DOHH2 (cell line): ENCODE data around the gene BRIX1.

ENCODE experiments used
- H3F3A ChIP-seq: fragments of 200-600 bp; sonication (generic), shearing (Covaris generic); 2 replicates; pipeline ENCODE4 v1.6.0; 2016; ENCODE audit warnings: antibody characterized with exemption, mild to moderate bottlenecking; ENCODE audit not compliant: control insufficient read depth, insufficient read depth
- H3K27ac ChIP-seq: fragments of 200-600 bp; sonication (generic); 2 replicates; pipeline ENCODE4 v1.5.1; 2014; ENCODE audit warnings: low read depth, mild to moderate bottlenecking, low read length, moderate library complexity
- H3K27me3 ChIP-seq: fragments of 200-600 bp; sonication (generic); 2 replicates; pipeline ENCODE4 v1.6.1; 2014; ENCODE audit warnings: mild to moderate bottlenecking, low read length, mixed read lengths; ENCODE audit not compliant: control insufficient read depth
- H3K36me3 ChIP-seq: fragments of 200-600 bp; sonication (generic); 2 replicates; pipeline ENCODE4 v1.6.1; 2014; ENCODE audit warnings: mild to moderate bottlenecking, low read length, moderate library complexity, mixed read lengths; ENCODE audit not compliant: control insufficient read depth
- H3K4me1 ChIP-seq: fragments of 200-600 bp; sonication (generic); 2 replicates; pipeline ENCODE4 v1.6.1; 2014; ENCODE audit warnings: mild to moderate bottlenecking, low read length, mixed read lengths; ENCODE audit not compliant: control insufficient read depth
- H3K4me2 ChIP-seq: fragments of 200-600 bp; sonication (generic); 2 replicates; pipeline ENCODE4 v1.6.0; 2014; ENCODE audit warnings: mild to moderate bottlenecking, low read length, moderate library complexity
- H3K4me3 ChIP-seq: fragments of 200-600 bp; sonication (generic); 2 replicates; pipeline ENCODE4 v1.5.1; 2014; ENCODE audit warnings: mild to moderate bottlenecking, low read length, mixed read lengths
- H3K79me2 ChIP-seq: fragments of 200-600 bp; sonication (generic); 2 replicates; pipeline ENCODE4 v1.6.1; 2014; ENCODE audit warnings: mild to moderate bottlenecking, low read length, mixed read lengths; ENCODE audit not compliant: control insufficient read depth
- H3K9me2 ChIP-seq: fragments of 200-600 bp; sonication (generic); replicated peaks from 2 replicates; pipeline ENCODE4 v1.6.1; 2014; ENCODE audit warnings: mild to moderate bottlenecking, low read length, mixed read lengths; ENCODE audit not compliant: control insufficient read depth
- H3K9me3 ChIP-seq: fragments of 200-600 bp; sonication (generic); 2 replicates; pipeline ENCODE4 v1.6.1; 2014; ENCODE audit warnings: antibody characterized with exemption, low read length, mixed read lengths; ENCODE audit not compliant: control insufficient read depth, insufficient read depth
- H4K20me1 ChIP-seq: fragments of 200-600 bp; sonication (generic); 2 replicates; pipeline ENCODE4 v1.6.0; 2014; ENCODE audit warnings: low read depth, mild to moderate bottlenecking, antibody characterized with exemption, low read length, moderate library complexity; ENCODE audit not compliant: control insufficient read depth, insufficient read depth
- EZH2phosphoT487 ChIP-seq: fragments of 200-600 bp; sonication (generic); IDR thresholded peaks from 2 replicates; pipeline ENCODE4 v1.6.1; 2017; ENCODE audit warnings: borderline replicate concordance, mild to moderate bottlenecking, antibody characterized with exemption, low read length, moderate library complexity, mixed read lengths
- TF ChIP-seq, protein P1 (sequence below): fragments of 200-600 bp; sonication (generic); IDR thresholded peaks from one replicate; pipeline ENCODE4 v1.5.1; 2014; ENCODE audit warnings: antibody characterized with exemption, mild to moderate bottlenecking, low read depth, low read length; ENCODE audit not compliant: poor library complexity, severe bottlenecking

BRIX1 gene

DNA sequence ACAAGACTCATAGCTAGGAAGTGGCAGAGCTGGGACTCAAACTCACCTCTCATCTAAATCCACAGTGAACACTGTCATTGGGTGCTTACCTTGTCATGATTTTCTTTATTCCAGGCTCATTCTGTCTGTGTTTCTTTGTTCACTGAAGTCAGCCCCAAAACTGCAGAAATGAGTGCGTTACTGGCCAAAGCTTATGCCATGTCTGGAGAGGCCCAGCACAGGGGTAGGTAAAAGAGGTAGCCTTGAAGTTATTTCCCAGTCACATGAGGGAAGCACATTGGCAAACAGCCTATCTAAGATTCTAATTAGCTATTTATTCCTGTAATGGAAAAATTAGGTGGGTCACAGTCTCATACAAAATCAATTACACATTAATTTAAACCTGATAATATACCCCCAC is 46.7 kb upstream of the BRIX1 start:
- TF ChIP-seq EZH2phosphoT487: no peak
- TF ChIP-seq, protein P1, sequence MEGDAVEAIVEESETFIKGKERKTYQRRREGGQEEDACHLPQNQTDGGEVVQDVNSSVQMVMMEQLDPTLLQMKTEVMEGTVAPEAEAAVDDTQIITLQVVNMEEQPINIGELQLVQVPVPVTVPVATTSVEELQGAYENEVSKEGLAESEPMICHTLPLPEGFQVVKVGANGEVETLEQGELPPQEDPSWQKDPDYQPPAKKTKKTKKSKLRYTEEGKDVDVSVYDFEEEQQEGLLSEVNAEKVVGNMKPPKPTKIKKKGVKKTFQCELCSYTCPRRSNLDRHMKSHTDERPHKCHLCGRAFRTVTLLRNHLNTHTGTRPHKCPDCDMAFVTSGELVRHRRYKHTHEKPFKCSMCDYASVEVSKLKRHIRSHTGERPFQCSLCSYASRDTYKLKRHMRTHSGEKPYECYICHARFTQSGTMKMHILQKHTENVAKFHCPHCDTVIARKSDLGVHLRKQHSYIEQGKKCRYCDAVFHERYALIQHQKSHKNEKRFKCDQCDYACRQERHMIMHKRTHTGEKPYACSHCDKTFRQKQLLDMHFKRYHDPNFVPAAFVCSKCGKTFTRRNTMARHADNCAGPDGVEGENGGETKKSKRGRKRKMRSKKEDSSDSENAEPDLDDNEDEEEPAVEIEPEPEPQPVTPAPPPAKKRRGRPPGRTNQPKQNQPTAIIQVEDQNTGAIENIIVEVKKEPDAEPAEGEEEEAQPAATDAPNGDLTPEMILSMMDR: no peak
- Histone ChIP-seq H3K4me2 (no peak overlapping the region), H3K4me3 (no peak overlapping the region), H3K27ac (no peak overlapping the region), H3K27me3 (no peaks in the 10 kb centered on the region; the same call in 1 of the 2 replicates), H3K9me2 (no peaks in the 10 kb centered on the region), H3K9me3 (no peaks in the 10 kb centered on the region), H3K79me2 (no peaks in the 10 kb centered on the region), H3K36me3 (no peaks in the 10 kb centered on the region), H3K4me1 (no peaks in the 10 kb centered on the region), H4K20me1 (no peaks in the 10 kb centered on the region), H3F3A (no peaks in the 10 kb centered on the region)

DNA sequence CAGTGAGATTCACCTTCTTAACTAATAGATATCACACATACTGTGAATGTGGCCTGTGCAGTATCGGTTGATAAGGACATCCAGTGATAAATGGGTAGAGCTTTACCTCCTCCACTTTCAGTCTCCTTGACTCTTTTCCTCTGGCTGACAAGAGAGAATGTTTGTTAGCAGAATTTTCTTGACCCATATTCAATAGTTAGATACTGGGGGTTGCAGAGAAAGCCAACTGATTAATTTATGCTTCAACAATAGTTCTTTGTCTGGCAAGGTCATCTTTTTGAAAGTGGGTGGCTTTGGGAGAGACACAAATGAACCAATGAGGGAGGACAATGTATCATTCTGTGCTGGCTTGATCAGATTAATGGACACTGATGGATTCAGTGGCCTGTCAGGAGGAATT is 46.3 kb upstream of the BRIX1 start:
- no peaks in the 10 kb centered on the region for H4K20me1 ChIP-seq
- TF ChIP-seq, protein P1: no peak
- no peak for TF ChIP-seq EZH2phosphoT487
- no peak overlapping the region for H3K4me3 ChIP-seq
- no peaks in the 10 kb centered on the region for H3F3A ChIP-seq
- H3K27me3 ChIP-seq: no peaks in the 10 kb centered on the region; the same call in 1 of the 2 replicates
- no peak overlapping the region for H3K4me2 ChIP-seq
- no peaks in the 10 kb centered on the region for H3K9me3 ChIP-seq
- H3K79me2 ChIP-seq: no peaks in the 10 kb centered on the region
- no peaks in the 10 kb centered on the region for H3K4me1 ChIP-seq
- no peak overlapping the region for H3K27ac ChIP-seq
- H3K9me2 ChIP-seq: no peaks in the 10 kb centered on the region
- no peaks in the 10 kb centered on the region for H3K36me3 ChIP-seq

DNA sequence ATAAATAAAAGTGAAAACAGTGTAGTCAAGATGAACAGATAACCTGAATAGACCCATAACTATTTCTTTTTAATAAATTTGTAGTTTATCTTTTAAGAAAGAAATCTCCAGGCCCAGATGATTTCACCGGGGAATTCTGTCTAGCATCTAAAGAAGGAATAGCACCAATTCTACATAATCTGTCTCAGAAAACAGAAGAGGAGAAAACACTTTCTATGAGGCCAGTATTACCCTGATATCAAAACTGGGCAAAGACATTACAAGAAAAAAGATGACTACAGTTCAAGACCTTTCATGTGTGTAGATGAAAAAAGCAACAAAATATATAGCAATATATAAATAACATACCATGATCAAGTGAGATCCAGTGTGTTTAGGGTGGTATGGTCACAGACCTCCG is 45.1 kb upstream of the BRIX1 start:
- H3K79me2 ChIP-seq: no peaks in the 10 kb centered on the region
- no peak overlapping the region for H3K4me2 ChIP-seq
- no peaks in the 10 kb centered on the region for H3K4me1 ChIP-seq
- no peaks in the 10 kb centered on the region for H3K36me3 ChIP-seq
- no peaks in the 10 kb centered on the region for H3K9me3 ChIP-seq
- no peaks in the 10 kb centered on the region for H3F3A ChIP-seq
- no peaks in the 10 kb centered on the region for H4K20me1 ChIP-seq
- no peaks in the 10 kb centered on the region for H3K9me2 ChIP-seq
- H3K27me3 ChIP-seq: no peaks in the 10 kb centered on the region; the same call in 1 of the 2 replicates
- no peak for TF ChIP-seq EZH2phosphoT487
- TF ChIP-seq, protein P1: no peak
- no peak overlapping the region for H3K4me3 ChIP-seq
- H3K27ac ChIP-seq: no peak overlapping the region
